Uterus (tissue), 4 donors: ENCODE data around the gene AGPAT2. TPM values are rescaled to one million over a fixed set of nuclear protein-coding genes. Genes with fewer than 3 reads are reported as not detected.

Source experiments
- DNase-seq, 2 donors: peaks; one replicate each; pipeline ENCODE4 v3.0.0-alpha.2; 2019 to 2020
- H3K27ac ChIP-seq, 2 donors: fragments of 200-600 bp; sonication (generic); 1 replicate in 1 of 2; 2 replicates in 1 of 2; pipeline ENCODE4 v1.5.1; 2016 to 2018
- H3K27me3 ChIP-seq, 2 donors: fragments of 200-600 bp; sonication (generic); one replicate each; pipeline ENCODE4 v1.5.1; 2018 to 2019; ENCODE audit warnings: control low read depth in 1 of 2
- H3K36me3 ChIP-seq, 2 donors: fragments of 200-600 bp; sonication (generic); one replicate each; pipeline ENCODE4 v1.5.1; 2019; ENCODE audit warnings: control low read depth in 1 of 2
- H3K4me1 ChIP-seq, 2 donors: fragments of 200-600 bp; sonication (generic); one replicate each; pipeline ENCODE4 v1.5.1; 2018 to 2019; ENCODE audit warnings: control low read depth in 1 of 2
- H3K4me3 ChIP-seq, 2 donors: fragments of 200-600 bp; sonication (generic); 1 replicate in 1 of 2; 2 replicates in 1 of 2; pipeline ENCODE4 v1.5.1; 2018 to 2019; ENCODE audit warnings: mild to moderate bottlenecking in 1 of 2
- H3K9me3 ChIP-seq, 2 donors: fragments of 200-600 bp; sonication (generic); one replicate each; pipeline ENCODE4 v1.5.1; 2019; ENCODE audit warnings: control low read depth in 1 of 2
- POLR2A ChIP-seq, 2 donors: fragments of 450-650 bp; IDR thresholded peaks; one replicate each; pipeline ENCODE4 v1.6.1; 2016; ENCODE audit warnings: antibody characterized with exemption in 2 of 2, mild to moderate bottlenecking in 1 of 2, moderate library complexity in 1 of 2
- intact Hi-C: fragments of 100-400 bp; cut with DNase I; formaldehyde crosslinking; loops from one replicate; pipeline ENCODE4 v1.15.1; 2023; ENCODE audit warnings: low total_unique reads
- total RNA-seq, 4 donors: library from RNA; depleted of rRNA in 3 of 4; stranded (reverse); fragments of >200 nt in 3 of 4; gene quantifications; one replicate each; pipeline versions ENCODE4 v1.1.0 to v1.2.4, GENCODE V29; 2014 to 2023
- TF ChIP-seq, protein P1 (sequence below), 4 experiments: fragments of 200-600 bp in 2 of 4; fragments of 450-650 bp in 2 of 4; sonication (generic) in 2 of 4; IDR thresholded peaks; one replicate each; pipeline ENCODE4 v1.5.1; 2016 to 2019; ENCODE audit warnings: antibody characterized with exemption in 4 of 4, mild to moderate bottlenecking in 2 of 4, moderate library complexity in 1 of 4
- donor health status: DM: yes; HTN: yes; CAD: no.

AGPAT2 gene
- total RNA-seq, 4 donors from 2014 or later = 22.7 to 45.1 (median 38.6) TPM

DNA sequence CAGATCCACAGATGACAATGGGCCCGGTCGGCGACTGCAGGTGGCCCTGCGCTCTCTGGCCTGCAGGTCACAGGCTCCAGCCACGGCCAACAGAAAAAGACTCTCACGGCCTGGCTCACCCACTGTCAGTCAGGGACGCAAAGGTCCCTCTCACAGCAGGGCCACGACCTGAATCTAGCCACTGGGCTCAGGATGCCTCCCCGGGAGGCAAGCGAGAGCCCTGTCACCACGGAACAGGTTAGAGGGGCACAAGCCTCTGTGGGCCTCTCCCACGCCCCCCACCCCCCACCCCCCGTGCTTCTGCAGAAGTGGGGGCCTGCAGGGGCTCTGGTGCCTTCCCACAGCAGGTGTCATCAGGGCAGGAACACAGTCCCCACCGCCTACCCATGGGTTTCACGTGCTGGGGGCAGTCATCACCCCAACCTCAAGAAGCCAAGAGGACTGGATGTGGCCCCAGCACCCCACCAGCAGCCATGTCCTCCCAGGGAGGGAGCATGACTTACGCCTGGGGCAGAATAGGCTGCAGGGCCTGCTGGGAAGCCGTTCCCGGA lies 41.8 kb downstream of the AGPAT2 start:
- intact Hi-C loops = no loop called here
- Histone ChIP-seq H3K4me1 (no peaks in the 10 kb centered on the region), H3K36me3 (no peaks in the 10 kb centered on the region), H3K27ac (peak overlapping the region in 1 of 2 donors; percentile 62), H3K9me3 (no peaks in the 10 kb centered on the region), H3K27me3 (peaks cover 0 to 7% of the 10 kb centered on the region in 2 donors), H3K4me3 (no peak overlapping the region)
- TF ChIP-seq, protein P1, sequence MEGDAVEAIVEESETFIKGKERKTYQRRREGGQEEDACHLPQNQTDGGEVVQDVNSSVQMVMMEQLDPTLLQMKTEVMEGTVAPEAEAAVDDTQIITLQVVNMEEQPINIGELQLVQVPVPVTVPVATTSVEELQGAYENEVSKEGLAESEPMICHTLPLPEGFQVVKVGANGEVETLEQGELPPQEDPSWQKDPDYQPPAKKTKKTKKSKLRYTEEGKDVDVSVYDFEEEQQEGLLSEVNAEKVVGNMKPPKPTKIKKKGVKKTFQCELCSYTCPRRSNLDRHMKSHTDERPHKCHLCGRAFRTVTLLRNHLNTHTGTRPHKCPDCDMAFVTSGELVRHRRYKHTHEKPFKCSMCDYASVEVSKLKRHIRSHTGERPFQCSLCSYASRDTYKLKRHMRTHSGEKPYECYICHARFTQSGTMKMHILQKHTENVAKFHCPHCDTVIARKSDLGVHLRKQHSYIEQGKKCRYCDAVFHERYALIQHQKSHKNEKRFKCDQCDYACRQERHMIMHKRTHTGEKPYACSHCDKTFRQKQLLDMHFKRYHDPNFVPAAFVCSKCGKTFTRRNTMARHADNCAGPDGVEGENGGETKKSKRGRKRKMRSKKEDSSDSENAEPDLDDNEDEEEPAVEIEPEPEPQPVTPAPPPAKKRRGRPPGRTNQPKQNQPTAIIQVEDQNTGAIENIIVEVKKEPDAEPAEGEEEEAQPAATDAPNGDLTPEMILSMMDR (IDR thresholded peaks at IDR 0.05) = no peak
- no peak for TF ChIP-seq POLR2A (IDR thresholded peaks at IDR 0.05)
- DNase-seq = no peak

DNA sequence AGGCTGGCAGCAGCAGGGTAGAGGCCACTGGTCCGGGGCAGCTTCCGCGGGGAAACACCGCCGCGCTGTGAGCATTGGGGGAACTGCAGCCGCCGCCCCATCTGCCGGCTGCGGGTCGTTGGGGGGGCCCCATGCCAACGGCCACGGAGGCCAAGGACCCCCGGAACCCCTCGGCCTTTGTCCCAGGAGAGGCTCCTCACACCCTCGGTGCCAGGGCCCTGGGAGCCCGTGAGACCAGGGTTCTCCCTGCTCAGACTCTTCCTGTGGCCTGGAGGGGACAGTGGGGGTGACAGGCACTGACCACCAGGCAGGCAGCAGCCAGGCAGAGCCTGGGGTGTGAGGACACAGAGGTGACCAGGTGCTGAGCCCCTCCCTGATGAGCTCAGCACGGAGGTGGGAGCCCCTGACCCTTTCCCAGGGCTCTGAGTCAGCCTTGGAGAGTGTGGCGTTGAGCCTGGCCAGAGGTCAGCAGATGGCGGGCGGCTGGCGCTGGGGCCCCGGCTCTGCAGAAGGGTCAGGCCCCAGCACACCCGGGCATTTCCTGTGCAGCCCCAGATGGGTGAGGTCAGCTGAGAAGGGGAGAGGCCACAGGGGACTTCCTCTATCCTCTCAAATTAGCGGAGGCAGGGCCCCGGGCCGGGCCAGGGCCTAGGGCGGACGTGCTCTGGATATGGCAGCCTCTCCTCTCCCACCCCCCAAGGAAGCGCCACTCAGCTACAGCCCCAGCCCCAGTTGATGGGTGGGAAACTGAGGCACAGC lies 42.5 kb downstream of the AGPAT2 start:
- no peak overlapping the region for H3K4me3 ChIP-seq
- no peaks in the 10 kb centered on the region for H3K9me3 ChIP-seq
- no peaks in the 10 kb centered on the region for H3K4me1 ChIP-seq
- intact Hi-C loops = no loop called here
- TF ChIP-seq, protein P1 (IDR thresholded peaks at IDR 0.05) = peak; percentile 47 to 76 (median 60)
- TF ChIP-seq POLR2A (IDR thresholded peaks at IDR 0.05) = no peak
- peaks cover 0 to 7% of the 10 kb centered on the region in 2 donors for H3K27me3 ChIP-seq
- no peaks in the 10 kb centered on the region for H3K36me3 ChIP-seq
- H3K27ac ChIP-seq = peak overlapping the region; percentile 20 to 62
- DNase-seq = peak; percentile 54 to 67

DNA sequence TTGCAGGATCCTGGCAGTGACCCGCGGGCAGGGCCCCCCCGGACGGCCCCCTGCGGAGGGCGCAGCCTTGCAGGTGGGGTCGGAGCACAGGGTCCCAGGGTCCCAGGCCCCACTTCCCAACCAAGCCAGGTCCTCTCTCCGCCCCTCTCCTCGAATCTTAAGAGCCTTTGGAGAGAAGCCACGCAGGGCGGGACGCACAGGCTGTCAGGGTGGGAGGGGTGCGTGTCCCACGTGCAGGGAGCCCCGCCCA lies 43.0 kb downstream of the AGPAT2 start:
- peak overlapping the region in 1 of 2 donors; percentile 4 for H3K4me3 ChIP-seq
- no peaks in the 10 kb centered on the region for H3K36me3 ChIP-seq
- no peaks in the 10 kb centered on the region for H3K4me1 ChIP-seq
- H3K9me3 ChIP-seq = no peaks in the 10 kb centered on the region
- intact Hi-C loops = no loop called here
- H3K27me3 ChIP-seq = peaks cover 0 to 7% of the 10 kb centered on the region in 2 donors
- peak in 1 of 2 donors; percentile 78 for DNase-seq
- H3K27ac ChIP-seq = peak overlapping the region; percentile 20 to 34
- TF ChIP-seq, protein P1 (IDR thresholded peaks at IDR 0.05) = no peak
- no peak for TF ChIP-seq POLR2A (IDR thresholded peaks at IDR 0.05)

DNA sequence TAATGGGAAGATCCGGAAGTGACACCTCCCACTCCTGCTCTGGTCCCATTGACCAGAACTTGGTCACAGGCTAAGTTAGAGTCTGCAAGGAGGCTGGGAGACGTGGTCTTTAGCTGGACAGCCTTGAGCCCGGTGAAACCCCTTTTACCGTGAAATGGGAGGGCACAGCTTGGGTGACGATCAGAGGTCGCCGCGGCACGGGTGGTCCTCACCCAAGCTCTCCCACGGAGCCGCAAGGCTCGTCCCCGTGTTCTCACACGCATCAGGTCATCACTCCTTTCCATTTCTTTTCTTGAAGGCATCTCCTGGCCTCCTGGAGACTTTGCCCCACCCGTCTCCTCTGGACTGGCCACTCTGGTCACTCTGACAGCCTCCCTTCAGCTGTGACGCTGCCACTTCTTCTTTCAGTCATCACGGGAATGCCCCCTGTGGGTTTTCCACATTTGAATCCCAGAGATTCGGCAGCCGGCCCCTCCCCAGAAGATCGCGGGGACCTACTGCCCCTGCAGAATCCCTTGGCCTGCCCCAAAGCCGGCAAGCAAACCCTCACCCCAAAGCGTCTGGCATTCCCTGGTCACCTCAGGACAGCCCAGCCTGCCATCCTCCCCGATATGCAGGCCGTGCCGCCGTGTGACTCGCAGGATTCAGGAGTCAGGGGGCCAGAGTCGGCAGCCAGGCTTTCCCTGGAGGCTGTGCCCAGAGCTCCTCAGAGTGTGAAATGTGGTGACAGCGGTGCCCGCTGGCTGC lies 43.5 kb downstream of the AGPAT2 start:
- Histone ChIP-seq H3K27me3 (peaks cover 0 to 7% of the 10 kb centered on the region in 2 donors), H3K9me3 (no peaks in the 10 kb centered on the region), H3K27ac (peak overlapping the region; percentile 21 to 34), H3K4me3 (peak overlapping the region in 1 of 2 donors; percentile 4), H3K36me3 (no peaks in the 10 kb centered on the region), H3K4me1 (no peaks in the 10 kb centered on the region)
- intact Hi-C loops = no loop called here
- DNase-seq = peak in 1 of 2 donors; percentile 17
- TF ChIP-seq, protein P1 (IDR thresholded peaks at IDR 0.05) = no peak
- no peak for TF ChIP-seq POLR2A (IDR thresholded peaks at IDR 0.05)

GRCh38 chr9:136642439-136642921 lies 44.8 kb downstream of the AGPAT2 start:
- no peak overlapping the region for H3K27ac ChIP-seq
- no peaks in the 10 kb centered on the region for H3K36me3 ChIP-seq
- intact Hi-C loops = no loop called here
- no peak for TF ChIP-seq POLR2A (IDR thresholded peaks at IDR 0.05)
- TF ChIP-seq, protein P1 (IDR thresholded peaks at IDR 0.05) = no peak
- no peaks in the 10 kb centered on the region for H3K9me3 ChIP-seq
- H3K27me3 ChIP-seq = peaks cover 0 to 7% of the 10 kb centered on the region in 2 donors
- no peak overlapping the region for H3K4me3 ChIP-seq
- H3K4me1 ChIP-seq = no peaks in the 10 kb centered on the region
- DNase-seq = peak in 1 of 2 donors; percentile 29
